ENCODE data around the gene CTNNA2. TPM values are rescaled to one million over a fixed set of nuclear protein-coding genes. Genes with fewer than 3 reads are reported as not detected.

Gene CTNNA2
- polyA plus RNA-seq, 2 of the 4 experiments (the other 2 are of a cell fraction): 0.50 to 0.94 TPM

- no peak for TF ChIP-seq PBX3 (IDR thresholded peaks at IDR 0.05)
- TF ChIP-seq MAZ (IDR thresholded peaks at IDR 0.05; ENCODE audit: borderline replicate concordance, low read depth, low read length): no peak
Observed at GRCh38 chr2:80437959-80438358, 925.1 kb downstream of the CTNNA2 start (continued).

- CTCF ChIA-PET: no interaction called here
- H3K4me2 ChIP-seq: no peak overlapping the region
- POLR2A ChIA-PET: no interaction called here
- FAIRE-seq (no peak), DNase-seq (ENCODE audit: low read depth in 1 of 2, low spot score in 1 of 2) (no peak), ATAC-seq (no peak)
- TF ChIP-seq JUN (IDR thresholded peaks at IDR 0.05): no peak
- TF ChIP-seq SREBF2 (IDR thresholded peaks at IDR 0.05): no peak
- no peak for TF ChIP-seq SMC3 (IDR thresholded peaks at IDR 0.05)
- no peak for TF ChIP-seq ZSCAN20 (CRISPR knock-in tag; IDR thresholded peaks at IDR 0.05)
- TF ChIP-seq RAD21 (conservative IDR thresholded peaks at IDR 0.05 in 1 of 2, IDR thresholded peaks at IDR 0.05 in 1 of 2): no peak
- no peak for TF ChIP-seq HDAC2 (IDR thresholded peaks at IDR 0.05)
- TF ChIP-seq PHF8 (IDR thresholded peaks at IDR 0.05; ENCODE audit: borderline replicate concordance, low read depth): no peak
- TF ChIP-seq KDM5A (IDR thresholded peaks at IDR 0.05): no peak
- no peak for TF ChIP-seq HOXA7 (CRISPR knock-in tag; IDR thresholded peaks at IDR 0.05)
- WGBS (ENCODE audit: missing lambda C conversion rate): 1% methylated on average over 2 of the region's 2 CpGs
- H3K4me1 ChIP-seq: no peaks in the 10 kb centered on the region
- no peak overlapping the region for H3K27ac ChIP-seq
- no peaks in the 10 kb centered on the region; the same call in 2 of the 3 replicates for H3K9me3 ChIP-seq
- H3K4me3 ChIP-seq: no peak overlapping the region
Observed at GRCh38 chr2:80438686-80439085, 925.8 kb downstream of the CTNNA2 start.

- POLR2A ChIA-PET: no interaction called here
Observed at GRCh38 chr2:80454628-80455027, 941.8 kb downstream of the CTNNA2 start.

GRCh38 chr2:80459028-80459427 is 946.2 kb downstream of the CTNNA2 start:
- H3K4me3 ChIP-seq: no peak overlapping the region
- FAIRE-seq (no peak), ATAC-seq (no peak), DNase-seq (ENCODE audit: low read depth in 1 of 2, low spot score in 1 of 2) (no peak)
- WGBS (ENCODE audit: missing lambda C conversion rate): 6% methylated on average over 5 of the region's 5 CpGs
- no peak overlapping the region for H3K27ac ChIP-seq
- ChIA-PET POLR2A (no interaction called here), CTCF (no interaction called here)
- no peaks in the 10 kb centered on the region for H3K4me1 ChIP-seq
- no peak overlapping the region for H3K4me2 ChIP-seq
- no peaks in the 10 kb centered on the region for H3K9me3 ChIP-seq
- TF ChIP-seq CBX2 (IDR thresholded peaks at IDR 0.05; ENCODE audit: borderline replicate concordance, low read depth) (no peak), CTCF (IDR thresholded peaks at IDR 0.05) (no peak), ZC3H11A (IDR thresholded peaks at IDR 0.05) (no peak), TP53 (CRISPR knock-in tag; IDR thresholded peaks at IDR 0.05) (no peak), CHD2 (IDR thresholded peaks at IDR 0.05; ENCODE audit: low read length, partially characterized antibody) (no peak), ZNF302 (CRISPR knock-in tag; IDR thresholded peaks at IDR 0.05) (no peak), HDAC2 (IDR thresholded peaks at IDR 0.05) (no peak), POLR2A (IDR thresholded peaks at IDR 0.05; ENCODE audit: low read length) (no peak)

More at GRCh38 chr2:80454628-80455027, 941.8 kb downstream of the CTNNA2 start:
- no peak overlapping the region for H3K4me3 ChIP-seq
- ATAC-seq (no peak), DNase-seq (ENCODE audit: low read depth in 1 of 2, low spot score in 1 of 2) (no peak), FAIRE-seq (no peak)
- H3K4me1 ChIP-seq: no peaks in the 10 kb centered on the region
- CTCF ChIA-PET: no interaction called here
- H3K9me3 ChIP-seq: no peaks in the 10 kb centered on the region
- 45% methylated on average over 5 of the region's 7 CpGs for WGBS (ENCODE audit: missing lambda C conversion rate)
- H3K27ac ChIP-seq: no peak overlapping the region
- no peak overlapping the region for H3K4me2 ChIP-seq
- TF ChIP-seq ZNF302 (CRISPR knock-in tag; IDR thresholded peaks at IDR 0.05): no peak
- no peak for TF ChIP-seq CBX2 (IDR thresholded peaks at IDR 0.05; ENCODE audit: borderline replicate concordance, low read depth)
- TF ChIP-seq ELK1 (IDR thresholded peaks at IDR 0.05; ENCODE audit: low read depth, low read length): no peak

Data from A549 (cell line).